GM18498 (cell line): Measurements from ENCODE around the gene C1orf105.

Source experiments
- ATAC-seq: cut with Tn5 transposase; IDR thresholded peaks from one replicate; pipeline ENCODE4 v1.9.1; 2021; ENCODE audit warnings: mild to moderate bottlenecking, moderate library complexity; ENCODE audit not compliant: unreplicated experiment

The C1orf105 gene

GRCh38 chr1:172395576-172395975 is 24.9 kb upstream of the C1orf105 start:
- ATAC-seq: no peak

- ATAC-seq: no peak
These were observed 23.3 kb upstream of the C1orf105 start for GRCh38 chr1:172397221-172397620.

- ATAC-seq: no peak
These were observed 22.9 kb upstream of the C1orf105 start for GRCh38 chr1:172397633-172398032.

- no peak for ATAC-seq
These were observed 22.3 kb upstream of the C1orf105 start for GRCh38 chr1:172398193-172398592.

- ATAC-seq: no peak
These were observed 21.3 kb upstream of the C1orf105 start for GRCh38 chr1:172398970-172399755.

GRCh38 chr1:172399756-172400721 is 20.4 kb upstream of the C1orf105 start:
- ATAC-seq: no peak

GRCh38 chr1:172400722-172401105 is 19.8 kb upstream of the C1orf105 start:
- ATAC-seq: no peak

GRCh38 chr1:172401477-172401876 is 19.0 kb upstream of the C1orf105 start:
- no peak for ATAC-seq

GRCh38 chr1:172401892-172402291 is 18.6 kb upstream of the C1orf105 start:
- ATAC-seq: no peak

GRCh38 chr1:172402878-172403569 is 17.5 kb upstream of the C1orf105 start:
- no peak for ATAC-seq

GRCh38 chr1:172404121-172404520 is 16.4 kb upstream of the C1orf105 start:
- ATAC-seq: no peak

- ATAC-seq: no peak
These were observed 14.6 kb upstream of the C1orf105 start for GRCh38 chr1:172405912-172406311.

- no peak for ATAC-seq
These were observed 13.5 kb upstream of the C1orf105 start for GRCh38 chr1:172406968-172407367.

- no peak for ATAC-seq
These were observed 11.5 kb upstream of the C1orf105 start for GRCh38 chr1:172408958-172409357.

- ATAC-seq: no peak
These were observed 10.5 kb upstream of the C1orf105 start for GRCh38 chr1:172410027-172410426.

GRCh38 chr1:172411791-172412338 is 8.6 kb upstream of the C1orf105 start:
- no peak for ATAC-seq

GRCh38 chr1:172414331-172414730 is 6.2 kb upstream of the C1orf105 start:
- ATAC-seq: no peak

- no peak for ATAC-seq
These were observed 3.9 kb upstream of the C1orf105 start for GRCh38 chr1:172416496-172417035.

GRCh38 chr1:172417557-172417956 is 2.9 kb upstream of the C1orf105 start:
- no peak for ATAC-seq

GRCh38 chr1:172421974-172422604 is 1.6 kb downstream of the C1orf105 start:
- ATAC-seq: no peak
